Right cardiac atrium (tissue), 5 donors: ENCODE results near the gene TMEM253. TPM values are rescaled to one million over a fixed set of nuclear protein-coding genes. Genes with fewer than 3 reads are reported as not detected.

Source experiments
- ATAC-seq, 2 donors: fragments of 200-7000 bp; cut with Tn5 transposase; one replicate each; pipeline versions ENCODE4 v1.8.0 to v1.9.1; 2020; ENCODE audit warnings: moderate library complexity in 2 of 2, mild to moderate bottlenecking in 1 of 2
- DNase-seq, 3 donors: peaks; one replicate each; pipeline ENCODE4 v3.0.0-alpha.2; 2020
- H3K27ac ChIP-seq: one replicate; pipeline ENCODE4 v1.5.1; 2013; ENCODE audit warnings: mild to moderate bottlenecking, low read length, control low read depth, moderate library complexity
- H3K27me3 ChIP-seq: one replicate; pipeline ENCODE4 v1.6.1; 2013; ENCODE audit not compliant: control insufficient read depth, insufficient read depth
- H3K4me1 ChIP-seq: one replicate; pipeline ENCODE4 v1.6.1; 2013; ENCODE audit warnings: low read length; ENCODE audit not compliant: control insufficient read depth, insufficient read depth
- H3K4me3 ChIP-seq: one replicate; pipeline ENCODE4 v1.5.1; 2013; ENCODE audit warnings: low read length, control low read depth
- H3K9me3 ChIP-seq: one replicate; pipeline ENCODE4 v1.6.1; 2013; ENCODE audit warnings: low read length; ENCODE audit not compliant: control insufficient read depth
- WGBS: extraction: QIAGEN DNeasy Blood & Tissue Kit; methylation state at CpG from one replicate; pipeline ENCODE4 v1.1.7; 2013; 5-methylcytosine and 5-hydroxymethylcytosine counted together
- intact Hi-C, 4 donors: fragments of 100-400 bp; cut with DNase I; formaldehyde crosslinking; loops; one replicate each; pipeline versions ENCODE4 v1.11.0 to v1.14.0; 2022 to 2023
- polyA plus RNA-seq: library from polyadenylated mRNA; stranded (reverse); fragments of 200-250 nt; gene quantifications from one replicate; pipeline ENCODE4 v1.2.3, GENCODE V29; 2013
- total RNA-seq, 4 donors: library from RNA; stranded (reverse); fragmentation: NEBNext Ultra II Directional; extraction: Animal tissue kit (Norgen Biotek cat#: 25700); gene quantifications; one replicate each; pipeline ENCODE4 v1.2.1, GENCODE V29; 2021
- donor health status: healthy with polysubstance abuse.
- donor health status: DM: no; HTN: yes; CAD: no.
- donor health status: DM: no; HTN: no; CAD: no.
- donor health status: DM: no; HTN: yes; CAD: no; lungs with severe emphysema.
- donor health status: DM: yes; HTN: yes; CAD: no.

Gene TMEM253
- total and polyA plus RNA-seq, 5 donors, result 0.28 to 0.63 (median 0.29) TPM

DNA sequence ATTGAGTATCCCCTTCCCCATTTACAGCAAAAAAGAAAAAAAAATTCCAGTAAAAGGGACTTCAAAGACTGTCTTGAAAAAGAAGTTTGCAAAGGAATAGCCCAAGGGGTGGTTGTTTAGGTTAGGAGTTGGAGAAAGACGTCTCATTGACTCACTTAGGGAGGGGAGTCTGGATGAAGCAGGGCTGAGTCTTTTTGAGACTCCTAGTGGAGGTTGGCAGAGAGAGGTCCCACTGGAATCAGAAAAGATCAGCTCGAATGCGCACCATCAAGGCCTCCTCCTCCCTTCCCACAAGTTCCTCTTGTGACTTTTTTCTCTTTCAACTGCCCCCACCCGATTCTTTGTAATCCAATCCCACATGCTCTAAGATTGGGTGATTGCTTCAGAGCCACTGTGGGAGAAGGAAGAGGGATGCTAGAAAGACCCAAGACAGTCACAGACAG, 28.8 kb upstream of the TMEM253 start:
- DNase-seq, result peak in 1 of 3 donors; percentile 50
- WGBS, result 25% methylated on average over 4 of the region's 4 CpGs
- intact Hi-C loops, result no loop called here

GRCh38 chr14:21072781-21073339, 28.0 kb upstream of the TMEM253 start:
- intact Hi-C loops, result no loop called here
- Histone ChIP-seq H3K9me3 (no peaks in the 10 kb centered on the region), H3K27ac (no peak overlapping the region), H3K4me1 (peaks cover 3% of the 10 kb centered on the region), H3K27me3 (no peaks in the 10 kb centered on the region), H3K4me3 (no peak overlapping the region)
- no peak for ATAC-seq
- WGBS, result 89% methylated on average over 9 of the region's 9 CpGs
- DNase-seq, result no peak

More for the DNA sequence above, 28.8 kb upstream of the TMEM253 start:
- H3K4me1 ChIP-seq, result peaks cover 3% of the 10 kb centered on the region
- H3K4me3 ChIP-seq, result peak overlapping the region; percentile 70
- H3K27ac ChIP-seq, result peak overlapping the region; percentile 51
- ATAC-seq, result peak; percentile 7 to 43
- no peaks in the 10 kb centered on the region for H3K27me3 ChIP-seq
- H3K9me3 ChIP-seq, result no peaks in the 10 kb centered on the region

DNA sequence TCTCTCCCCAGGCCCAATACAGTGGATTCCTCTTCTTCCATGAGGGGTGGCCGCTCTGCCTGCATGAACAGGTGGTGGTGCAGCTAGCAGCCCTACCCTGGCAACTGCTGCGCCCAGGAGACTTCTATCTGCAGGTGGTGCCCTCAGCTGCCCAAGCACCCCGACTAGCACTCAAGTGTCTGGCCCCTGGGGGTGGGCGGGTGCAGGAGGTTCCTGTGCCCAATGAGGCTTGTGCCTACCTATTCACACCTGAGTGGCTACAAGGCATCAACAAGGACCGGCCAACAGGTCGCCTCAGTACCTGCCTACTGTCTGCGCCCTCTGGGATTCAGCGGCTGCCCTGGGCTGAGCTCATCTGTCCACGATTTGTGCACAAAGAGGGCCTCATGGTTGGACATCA, 26.9 kb upstream of the TMEM253 start:
- ATAC-seq, result no peak
- Histone ChIP-seq H3K4me3 (no peak overlapping the region), H3K27me3 (no peaks in the 10 kb centered on the region), H3K4me1 (no peaks in the 10 kb centered on the region), H3K27ac (no peak overlapping the region), H3K9me3 (no peaks in the 10 kb centered on the region)
- no peak for DNase-seq
- WGBS, result 90% methylated on average over 9 of the region's 9 CpGs
- intact Hi-C loops, result no loop called here

DNA sequence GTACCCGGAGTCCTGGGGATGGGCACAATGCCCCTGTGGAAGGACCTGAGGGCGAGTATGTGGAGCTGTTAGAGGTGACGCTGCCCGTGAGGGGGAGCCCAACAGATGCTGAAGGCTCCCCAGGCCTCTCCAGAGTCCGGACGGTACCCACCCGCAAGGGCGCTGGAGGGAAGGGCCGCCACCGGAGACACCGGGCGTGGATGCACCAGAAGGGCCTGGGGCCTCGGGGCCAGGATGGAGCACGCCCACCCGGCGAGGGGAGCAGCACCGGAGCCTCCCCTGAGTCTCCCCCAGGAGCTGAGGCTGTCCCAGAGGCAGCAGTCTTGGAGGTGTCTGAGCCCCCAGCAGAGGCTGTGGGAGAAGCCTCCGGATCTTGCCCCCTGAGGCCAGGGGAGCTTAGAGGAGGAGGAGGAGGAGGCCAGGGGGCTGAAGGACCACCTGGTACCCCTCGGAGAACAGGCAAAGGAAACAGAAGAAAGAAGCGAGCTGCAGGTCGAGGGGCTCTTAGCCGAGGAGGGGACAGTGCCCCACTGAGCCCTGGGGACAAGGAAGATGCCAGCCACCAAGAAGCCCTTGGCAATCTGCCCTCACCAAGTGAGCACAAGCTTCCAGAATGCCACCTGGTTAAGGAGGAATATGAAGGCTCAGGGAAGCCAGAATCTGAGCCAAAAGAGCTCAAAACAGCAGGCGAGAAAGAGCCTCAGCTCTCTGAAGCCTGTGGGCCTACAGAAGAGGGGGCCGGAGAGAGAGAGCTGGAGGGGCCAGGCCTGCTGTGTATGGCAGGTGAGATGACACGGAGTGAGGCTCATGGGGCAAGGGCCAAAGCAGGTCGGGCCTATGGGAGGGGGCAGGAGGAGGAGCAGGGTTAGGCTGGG, 26.2 kb upstream of the TMEM253 start:
- no peak for DNase-seq
- ATAC-seq, result no peak
- 89% methylated on average over 26 of the region's 26 CpGs for WGBS

GRCh38 chr14:21075719-21076437, 25.0 kb upstream of the TMEM253 start:
- Histone ChIP-seq H3K27ac (no peak overlapping the region), H3K27me3 (no peaks in the 10 kb centered on the region), H3K4me1 (no peaks in the 10 kb centered on the region), H3K9me3 (no peaks in the 10 kb centered on the region), H3K4me3 (no peak overlapping the region)
- DNase-seq (no peak), ATAC-seq (no peak)
- intact Hi-C loops, result no loop called here
- WGBS, result 86% methylated on average over 9 of the region's 9 CpGs

More for the DNA sequence above, 26.2 kb upstream of the TMEM253 start:
- no peak overlapping the region for H3K4me3 ChIP-seq
- no peak overlapping the region for H3K27ac ChIP-seq
- no peaks in the 10 kb centered on the region for H3K9me3 ChIP-seq
- H3K27me3 ChIP-seq, result no peaks in the 10 kb centered on the region
- H3K4me1 ChIP-seq, result no peaks in the 10 kb centered on the region
- intact Hi-C loops, result no loop called here

- no peaks in the 10 kb centered on the region for H3K9me3 ChIP-seq
- 77% methylated on average over 2 of the region's 2 CpGs for WGBS
- H3K27ac ChIP-seq, result no peak overlapping the region
- no peak overlapping the region for H3K4me3 ChIP-seq
- DNase-seq, result no peak
- no peak for ATAC-seq
- H3K27me3 ChIP-seq, result no peaks in the 10 kb centered on the region
- intact Hi-C loops, result no loop called here
- no peaks in the 10 kb centered on the region for H3K4me1 ChIP-seq
Measured at GRCh38 chr14:21077672-21078071, 23.2 kb upstream of the TMEM253 start.

DNA sequence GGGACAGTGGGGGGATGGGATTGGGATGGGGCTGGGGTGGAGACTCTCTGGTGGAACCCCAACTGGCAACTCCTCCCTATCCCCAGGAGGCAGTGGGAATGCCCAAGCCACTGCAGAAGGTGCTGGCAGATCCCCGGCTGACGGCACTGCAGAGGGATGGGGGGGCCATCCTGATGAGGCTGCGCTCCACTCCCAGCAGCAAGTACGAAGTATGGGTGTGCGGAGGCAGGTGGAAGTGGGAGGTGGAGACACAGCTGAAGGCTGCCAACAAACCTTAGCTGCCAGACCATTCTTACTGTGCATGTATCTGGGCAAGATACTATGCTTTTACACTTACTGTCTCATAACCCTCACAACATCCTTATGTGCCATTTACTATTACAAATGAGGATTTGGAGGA, 22.6 kb upstream of the TMEM253 start:
- Histone ChIP-seq H3K9me3 (no peaks in the 10 kb centered on the region), H3K27ac (no peak overlapping the region), H3K27me3 (no peaks in the 10 kb centered on the region), H3K4me3 (no peak overlapping the region), H3K4me1 (no peaks in the 10 kb centered on the region)
- no peak for DNase-seq
- intact Hi-C loops, result no loop called here
- 75% methylated on average over 5 of the region's 5 CpGs for WGBS
- ATAC-seq, result no peak

DNA sequence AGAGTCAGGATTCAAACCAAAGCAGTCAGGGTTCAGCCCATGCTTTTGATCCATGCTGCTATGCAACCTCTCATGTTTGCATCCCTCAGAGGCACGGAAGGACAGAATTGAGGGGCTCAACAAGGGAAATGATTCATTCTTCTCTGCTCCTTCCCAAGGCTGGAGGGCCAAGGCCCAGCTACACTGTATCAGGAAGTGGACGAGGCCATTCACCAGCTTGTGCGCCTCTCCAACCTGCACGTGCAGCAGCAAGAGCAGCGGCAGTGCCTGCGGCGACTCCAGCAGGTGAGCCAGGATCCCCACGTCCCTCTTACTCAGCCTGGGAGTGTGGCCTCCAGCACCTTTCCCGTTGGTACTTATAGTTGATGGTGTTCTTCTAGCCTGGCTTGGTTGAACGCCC, 22.1 kb upstream of the TMEM253 start:
- WGBS, result 81% methylated on average over 10 of the region's 10 CpGs
- Histone ChIP-seq H3K27ac (no peak overlapping the region), H3K4me1 (no peaks in the 10 kb centered on the region), H3K27me3 (no peaks in the 10 kb centered on the region), H3K4me3 (no peak overlapping the region), H3K9me3 (no peaks in the 10 kb centered on the region)
- intact Hi-C loops, result no loop called here
- DNase-seq (no peak), ATAC-seq (no peak)

- no peak for DNase-seq
- intact Hi-C loops, result no loop called here
- 83% methylated on average over 30 of the region's 30 CpGs for WGBS
- no peak for ATAC-seq
- Histone ChIP-seq H3K4me3 (no peak overlapping the region), H3K4me1 (peaks cover 3% of the 10 kb centered on the region), H3K27me3 (no peaks in the 10 kb centered on the region), H3K27ac (no peak overlapping the region), H3K9me3 (no peaks in the 10 kb centered on the region)
Measured at GRCh38 chr14:21081521-21082142, 19.2 kb upstream of the TMEM253 start.

- no peak for ATAC-seq
- H3K27me3 ChIP-seq, result no peaks in the 10 kb centered on the region
- no peak overlapping the region for H3K4me3 ChIP-seq
- intact Hi-C loops, result no loop called here
- no peak for DNase-seq
- no peak overlapping the region for H3K27ac ChIP-seq
- H3K4me1 ChIP-seq, result peaks cover 3% of the 10 kb centered on the region
- WGBS, result 79% methylated on average over 11 of the region's 11 CpGs
- no peaks in the 10 kb centered on the region for H3K9me3 ChIP-seq
Measured at GRCh38 chr14:21083565-21084325, 17.1 kb upstream of the TMEM253 start.
